OCI-LY7 (cell line): ENCODE measurements around the gene ELMO1. TPM values are rescaled to one million over a fixed set of nuclear protein-coding genes. Genes with fewer than 3 reads are reported as not detected.

Source experiments
- BruUV-seq: library from RNA; stranded (reverse); fragments of 400-500 nt; replicated peaks from 2 replicates; lab custom pipeline; 2021; lab: Mats Ljungman, UMichigan
- CTCF ChIA-PET: fragments of 300-600 bp; sonication (Branson Sonifier 250); formaldehyde crosslinking; loops from one replicate; lab custom pipeline; 2022; ENCODE audit warnings: antibody characterized with exemption; ENCODE audit not compliant: unreplicated experiment; lab: Charles Lee
- POLR2A ChIA-PET: fragments of 300-600 bp; sonication (Branson Sonifier 250); formaldehyde crosslinking; loops from one replicate; lab custom pipeline; 2022; ENCODE audit warnings: antibody characterized with exemption; lab: Charles Lee
- DNase-seq: peaks from one replicate; pipeline ENCODE4 v3.0.0-alpha.2; 2015; ENCODE audit warnings: low spot score
- H2AFZ ChIP-seq: fragments of 200-600 bp; sonication (generic), shearing (Covaris generic); 2 replicates; pipeline ENCODE4 v1.6.1; 2014; ENCODE audit warnings: mild to moderate bottlenecking, antibody characterized with exemption, low read length, moderate library complexity
- H3K27ac ChIP-seq: fragments of 200-600 bp; sonication (generic); 2 replicates; pipeline ENCODE4 v1.5.1; 2014; ENCODE audit warnings: mixed run types, low read depth, mild to moderate bottlenecking, moderate library complexity, low read length, inconsistent platforms; ENCODE audit not compliant: poor library complexity, severe bottlenecking
- H3K36me3 ChIP-seq: fragments of 200-600 bp; sonication (generic); 2 replicates; pipeline ENCODE4 v1.6.1; 2014; ENCODE audit warnings: mild to moderate bottlenecking, antibody characterized with exemption, low read length, moderate library complexity, mixed read lengths; ENCODE audit not compliant: insufficient read depth
- H3K4me1 ChIP-seq: fragments of 200-600 bp; sonication (generic); 2 replicates; pipeline ENCODE4 v1.5.1; 2014; ENCODE audit warnings: mild to moderate bottlenecking, low read length; ENCODE audit not compliant: insufficient read depth, poor library complexity, severe bottlenecking
- H3K4me2 ChIP-seq: fragments of 200-600 bp; sonication (generic); 2 replicates; pipeline ENCODE4 v1.6.1; 2014; ENCODE audit warnings: mild to moderate bottlenecking, low read length
- H3K4me3 ChIP-seq: fragments of 200-600 bp; sonication (generic); 2 replicates; pipeline ENCODE4 v1.5.1; 2014; ENCODE audit warnings: mild to moderate bottlenecking, low read depth, low read length; ENCODE audit not compliant: poor library complexity, severe bottlenecking
- H3K79me2 ChIP-seq: fragments of 200-600 bp; sonication (generic); 2 replicates; pipeline ENCODE4 v1.6.1; 2016; ENCODE audit warnings: low read depth, mild to moderate bottlenecking, low read length, moderate library complexity, mixed read lengths; ENCODE audit not compliant: insufficient read depth
- H3K9me2 ChIP-seq: fragments of 200-600 bp; sonication (generic); 2 replicates; pipeline ENCODE4 v1.6.1; 2016; ENCODE audit warnings: mild to moderate bottlenecking, low read length, mixed read lengths; ENCODE audit not compliant: insufficient read depth
- H3K9me3 ChIP-seq: fragments of 200-600 bp; sonication (generic); 2 replicates; pipeline ENCODE4 v1.6.1; 2014; ENCODE audit warnings: mild to moderate bottlenecking, mixed run types, low read length, mixed read lengths
- H4K20me1 ChIP-seq: fragments of 200-600 bp; sonication (generic); 2 replicates; pipeline ENCODE4 v1.6.1; 2014; ENCODE audit warnings: mild to moderate bottlenecking, antibody characterized with exemption, low read length, moderate library complexity, mixed read lengths; ENCODE audit not compliant: insufficient read depth
- CTCF ChIP-seq: fragments of 200-600 bp; sonication (generic); conservative IDR thresholded peaks from 2 replicates; pipeline ENCODE4 v1.5.1; 2014; ENCODE audit warnings: mild to moderate bottlenecking, antibody characterized with exemption, low read length, moderate library complexity, mixed read lengths
- EZH2phosphoT487 ChIP-seq: fragments of 200-600 bp; sonication (generic); IDR thresholded peaks from 2 replicates; pipeline ENCODE4 v1.6.1; 2018; ENCODE audit warnings: low read depth, borderline replicate concordance, mild to moderate bottlenecking, mixed run types, antibody characterized with exemption, low read length, moderate library complexity, mixed read lengths
- intact Hi-C: fragments of 100-400 bp; cut with micrococcal nuclease; formaldehyde crosslinking; loops from one replicate; pipeline ENCODE4 v1.10.0; 2022; ENCODE audit not compliant: unreplicated experiment
- total RNA-seq, 2 experiments: library from RNA; depleted of rRNA in 1 of 2; stranded (reverse); fragments of >200 nt in 1 of 2; shearing (Covaris generic) in 1 of 2; gene quantifications; 2 replicates each; pipeline ENCODE4 v1.2.3, GENCODE V29; 2014 to 2022

Gene ELMO1
- total RNA-seq, 2 experiments from 2014 or later, result 101 to 103 TPM

- Histone ChIP-seq H3K9me3 (no peaks in the 10 kb centered on the region), H4K20me1 (no peaks in the 10 kb centered on the region; the same call in 1 of the 2 replicates), H3K4me1 (peaks cover 3% of the 10 kb centered on the region), H3K9me2 (no peaks in the 10 kb centered on the region), H3K4me3 (no peak overlapping the region), H3K36me3 (peaks cover 12% of the 10 kb centered on the region; the same call in 1 of the 2 replicates), H3K4me2 (no peak overlapping the region), H3K27ac (no peak overlapping the region), H2AFZ (no peak overlapping the region), H3K79me2 (no peaks in the 10 kb centered on the region)
- no TSS peak for BruUV-seq
- POLR2A ChIA-PET, result interaction anchor here (0.6 to 1.1 kb wide), 3 partner anchors 11 to 1441 kb away, joined by 3 read pairs; no protein-coding TSS in a partner anchor
- CTCF ChIA-PET, result no interaction called here
- no peak for TF ChIP-seq CTCF
- TF ChIP-seq EZH2phosphoT487, result no peak
- intact Hi-C loops, result no loop called here
- no peak for DNase-seq
These were observed 498.7 kb downstream of the ELMO1 start for GRCh38 chr7:36949711-36950600.

GRCh38 chr7:36946401-36946739, 502.3 kb downstream of the ELMO1 start:
- POLR2A ChIA-PET, result no interaction called here
- Histone ChIP-seq H2AFZ (no peak overlapping the region), H3K4me3 (no peak overlapping the region), H3K4me2 (no peak overlapping the region), H3K79me2 (no peaks in the 10 kb centered on the region), H3K36me3 (peaks cover 8% of the 10 kb centered on the region; the same call in 1 of the 2 replicates), H3K9me2 (no peaks in the 10 kb centered on the region), H4K20me1 (no peaks in the 10 kb centered on the region; the same call in 1 of the 2 replicates), H3K27ac (no peak overlapping the region), H3K9me3 (no peaks in the 10 kb centered on the region), H3K4me1 (peaks cover 31% of the 10 kb centered on the region)
- no peak for DNase-seq
- CTCF ChIA-PET, result no interaction called here
- no peak for TF ChIP-seq EZH2phosphoT487
- TF ChIP-seq CTCF, result no peak
- no TSS peak for BruUV-seq
- intact Hi-C loops, result no loop called here
